DOHH2 (cell line): ENCODE results near the gene SHMT2.

ENCODE experiments used
- H3F3A ChIP-seq: fragments of 200-600 bp; sonication (generic), shearing (Covaris generic); 2 replicates; pipeline ENCODE4 v1.6.0; 2016; ENCODE audit warnings: antibody characterized with exemption, mild to moderate bottlenecking; ENCODE audit not compliant: control insufficient read depth, insufficient read depth
- H3K27ac ChIP-seq: fragments of 200-600 bp; sonication (generic); 2 replicates; pipeline ENCODE4 v1.5.1; 2014; ENCODE audit warnings: low read depth, mild to moderate bottlenecking, low read length, moderate library complexity
- H3K27me3 ChIP-seq: fragments of 200-600 bp; sonication (generic); 2 replicates; pipeline ENCODE4 v1.6.1; 2014; ENCODE audit warnings: mild to moderate bottlenecking, low read length, mixed read lengths; ENCODE audit not compliant: control insufficient read depth
- H3K36me3 ChIP-seq: fragments of 200-600 bp; sonication (generic); 2 replicates; pipeline ENCODE4 v1.6.1; 2014; ENCODE audit warnings: mild to moderate bottlenecking, low read length, moderate library complexity, mixed read lengths; ENCODE audit not compliant: control insufficient read depth
- H3K4me1 ChIP-seq: fragments of 200-600 bp; sonication (generic); 2 replicates; pipeline ENCODE4 v1.6.1; 2014; ENCODE audit warnings: mild to moderate bottlenecking, low read length, mixed read lengths; ENCODE audit not compliant: control insufficient read depth
- H3K4me2 ChIP-seq: fragments of 200-600 bp; sonication (generic); 2 replicates; pipeline ENCODE4 v1.6.0; 2014; ENCODE audit warnings: mild to moderate bottlenecking, low read length, moderate library complexity
- H3K4me3 ChIP-seq: fragments of 200-600 bp; sonication (generic); 2 replicates; pipeline ENCODE4 v1.5.1; 2014; ENCODE audit warnings: mild to moderate bottlenecking, low read length, mixed read lengths
- H3K79me2 ChIP-seq: fragments of 200-600 bp; sonication (generic); 2 replicates; pipeline ENCODE4 v1.6.1; 2014; ENCODE audit warnings: mild to moderate bottlenecking, low read length, mixed read lengths; ENCODE audit not compliant: control insufficient read depth
- H3K9me2 ChIP-seq: fragments of 200-600 bp; sonication (generic); replicated peaks from 2 replicates; pipeline ENCODE4 v1.6.1; 2014; ENCODE audit warnings: mild to moderate bottlenecking, low read length, mixed read lengths; ENCODE audit not compliant: control insufficient read depth
- H3K9me3 ChIP-seq: fragments of 200-600 bp; sonication (generic); 2 replicates; pipeline ENCODE4 v1.6.1; 2014; ENCODE audit warnings: antibody characterized with exemption, low read length, mixed read lengths; ENCODE audit not compliant: control insufficient read depth, insufficient read depth
- H4K20me1 ChIP-seq: fragments of 200-600 bp; sonication (generic); 2 replicates; pipeline ENCODE4 v1.6.0; 2014; ENCODE audit warnings: low read depth, mild to moderate bottlenecking, antibody characterized with exemption, low read length, moderate library complexity; ENCODE audit not compliant: control insufficient read depth, insufficient read depth
- CTCF ChIP-seq: fragments of 200-600 bp; sonication (generic); IDR thresholded peaks from one replicate; pipeline ENCODE4 v1.5.1; 2014; ENCODE audit warnings: antibody characterized with exemption, mild to moderate bottlenecking, low read depth, low read length; ENCODE audit not compliant: poor library complexity, severe bottlenecking
- EZH2phosphoT487 ChIP-seq: fragments of 200-600 bp; sonication (generic); IDR thresholded peaks from 2 replicates; pipeline ENCODE4 v1.6.1; 2017; ENCODE audit warnings: borderline replicate concordance, mild to moderate bottlenecking, antibody characterized with exemption, low read length, moderate library complexity, mixed read lengths

Gene SHMT2

DNA sequence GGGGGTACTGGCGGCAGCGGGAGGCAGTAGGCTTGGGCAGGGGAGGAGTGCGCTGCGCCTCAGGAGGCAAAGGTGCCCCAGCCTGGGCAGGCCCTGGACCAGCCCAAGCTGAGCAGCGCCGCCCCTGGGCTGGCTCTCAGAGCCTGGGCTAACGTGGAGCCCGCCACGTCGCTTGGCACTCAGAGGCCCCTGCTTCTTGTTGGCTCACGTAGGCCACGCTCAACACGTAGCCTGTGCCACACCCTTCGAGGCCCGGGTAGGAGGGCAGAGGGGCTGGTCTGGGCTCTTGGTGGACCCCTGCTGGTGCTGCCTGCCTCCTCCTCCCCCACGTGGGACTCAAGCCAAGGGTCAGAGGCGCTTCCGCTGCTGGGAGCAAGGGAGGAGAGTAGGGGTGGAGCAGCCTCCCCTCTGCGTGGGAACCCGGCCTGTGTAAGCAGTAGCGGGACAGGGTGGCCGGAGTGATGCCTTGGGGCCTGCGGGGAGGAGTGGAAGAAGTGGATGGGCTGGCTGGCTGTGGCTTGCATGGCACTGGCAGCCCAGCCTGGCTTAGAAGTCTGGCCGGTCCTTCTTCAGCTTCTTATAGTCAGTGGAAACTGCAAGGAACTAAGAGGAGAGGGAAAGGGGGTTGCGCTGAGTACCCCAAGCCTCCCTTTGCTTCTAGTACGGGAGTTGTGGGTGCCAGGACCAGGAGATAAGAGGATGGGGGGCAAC, 5.7 kb downstream of the SHMT2 start:
- peaks cover 26% of the 10 kb centered on the region for H3K79me2 ChIP-seq
- H3K27ac ChIP-seq, result peak overlapping the region; percentile 71
- no peaks in the 10 kb centered on the region for H3K9me3 ChIP-seq
- H3K4me3 ChIP-seq, result peak overlapping the region; percentile 46
- H3K4me1 ChIP-seq, result peaks cover 95% of the 10 kb centered on the region
- no peaks in the 10 kb centered on the region for H3K9me2 ChIP-seq
- peaks cover 62% of the 10 kb centered on the region for H3K36me3 ChIP-seq
- H3K4me2 ChIP-seq, result peak overlapping the region; percentile 98
- TF ChIP-seq EZH2phosphoT487 (no peak), CTCF (peak; percentile 8)
- H3K27me3 ChIP-seq, result no peaks in the 10 kb centered on the region
- peaks cover 43% of the 10 kb centered on the region for H3F3A ChIP-seq
- peaks cover 23% of the 10 kb centered on the region; the same call in 1 of the 2 replicates for H4K20me1 ChIP-seq

GRCh38 chr12:57235728-57236131, 6.2 kb downstream of the SHMT2 start:
- H3K79me2 ChIP-seq, result peaks cover 21% of the 10 kb centered on the region
- H3K27me3 ChIP-seq, result no peaks in the 10 kb centered on the region
- H3K27ac ChIP-seq, result no peak overlapping the region
- peaks cover 47% of the 10 kb centered on the region for H3F3A ChIP-seq
- peaks cover 57% of the 10 kb centered on the region for H3K36me3 ChIP-seq
- TF ChIP-seq EZH2phosphoT487 (no peak), CTCF (no peak)
- no peaks in the 10 kb centered on the region for H3K9me2 ChIP-seq
- H3K4me1 ChIP-seq, result peaks cover 93% of the 10 kb centered on the region
- H3K4me2 ChIP-seq, result peak overlapping the region; percentile 98
- no peaks in the 10 kb centered on the region for H3K9me3 ChIP-seq
- H4K20me1 ChIP-seq, result peaks cover 18% of the 10 kb centered on the region; the same call in 1 of the 2 replicates
- H3K4me3 ChIP-seq, result peak overlapping the region; percentile 46

GRCh38 chr12:57236201-57236924, 6.9 kb downstream of the SHMT2 start:
- peaks cover 93% of the 10 kb centered on the region for H3K4me1 ChIP-seq
- H3K9me2 ChIP-seq, result no peaks in the 10 kb centered on the region
- peaks cover 53% of the 10 kb centered on the region for H3K36me3 ChIP-seq
- no peak overlapping the region for H3K27ac ChIP-seq
- no peaks in the 10 kb centered on the region for H3K27me3 ChIP-seq
- peaks cover 47% of the 10 kb centered on the region for H3F3A ChIP-seq
- peaks cover 12% of the 10 kb centered on the region; the same call in 1 of the 2 replicates for H4K20me1 ChIP-seq
- H3K79me2 ChIP-seq, result peaks cover 21% of the 10 kb centered on the region
- H3K4me3 ChIP-seq, result peak overlapping the region; percentile 46
- H3K9me3 ChIP-seq, result no peaks in the 10 kb centered on the region
- no peak for TF ChIP-seq CTCF
- TF ChIP-seq EZH2phosphoT487, result no peak
- peak overlapping the region; percentile 99 for H3K4me2 ChIP-seq
